ENCODE measurements around the gene KCNQ1. TPM values are rescaled to one million over a fixed set of nuclear protein-coding genes. Genes with fewer than 3 reads are reported as not detected.

KCNQ1 gene
- total and polyA plus RNA-seq, 9 of the 15 experiments (the other 6 are each of a cell fraction or from before 2014, with no cell fraction given), result 0.44 TPM; not detected in 8

GRCh38 chr11:2878782-2879181 lies 434.0 kb downstream of the KCNQ1 start:
- intact Hi-C loops (cut with micrococcal nuclease) (no loop called here), in situ Hi-C loops (cut with MboI) (no loop called here)
- no TSS peak for BruUV-seq (replicated peaks)
- peaks cover 0 to 25% of the 10 kb centered on the region in 2 experiments; a peak in 3 of 5 replicates for H3K4me1 ChIP-seq (replicated peaks in 1 of 2; ENCODE audit: control insufficient read depth in 2 of 2, insufficient read depth in 2 of 2, low read length in 2 of 2)
- FAIRE-seq (no peak), ATAC-seq (no peak), DNase-seq (ENCODE audit: extremely low read depth in 1 of 4, low spot score in 3 of 4) (no peak)
- TF ChIP-seq KLF6 (CRISPR knock-in tag; IDR thresholded peaks at IDR 0.05; ENCODE audit: borderline replicate concordance) (no peak), CBX3 (IDR thresholded peaks at IDR 0.05; ENCODE audit: borderline replicate concordance in 1 of 2, low read length in 2 of 2) (peak in 1 of 2 experiments; percentile 66; a peak in 1 of 3 replicates), CSDE1 (IDR thresholded peaks at IDR 0.05) (no peak), THAP12 (CRISPR knock-in tag; IDR thresholded peaks at IDR 0.05) (no peak), HINFP (tag; conservative IDR thresholded peaks at IDR 0.05; ENCODE audit: low read depth) (no peak), SAFB2 (IDR thresholded peaks at IDR 0.05; ENCODE audit: borderline replicate concordance, low read depth, low read length, severe bottlenecking) (no peak), NFYB (IDR thresholded peaks at IDR 0.05; ENCODE audit: extremely low read depth, insufficient read length) (no peak), ZKSCAN3 (CRISPR knock-in tag; IDR thresholded peaks at IDR 0.05) (no peak), BCOR (IDR thresholded peaks at IDR 0.05) (peak; percentile 57; the same call in 1 of the 2 replicates), RBM25 (IDR thresholded peaks at IDR 0.05; ENCODE audit: low read depth, low read length, severe bottlenecking) (peak; percentile 20), TRIM28 (IDR thresholded peaks at IDR 0.05) (0 out of 2 replicates have a peak, but pooled peaks have one; percentile 36), KDM1A (IDR thresholded peaks at IDR 0.05) (peak in 1 of 2 experiments; percentile 18; a peak in 1 of 4 replicates), ARHGAP35 (IDR thresholded peaks at IDR 0.05; ENCODE audit: partially characterized antibody) (no peak), ZNF551 (CRISPR knock-in tag; IDR thresholded peaks at IDR 0.05) (no peak), RBM39 (optimal IDR thresholded peaks at IDR 0.05; ENCODE audit: low read depth, low read length) (no peak)
- H3K36me3 ChIP-seq (ENCODE audit: control insufficient read depth, insufficient read depth, low read length), result no peaks in the 10 kb centered on the region
- ChIA-PET CTCF (ENCODE audit: low intra/inter-chr PET ratio) (no interaction called here), POLR2A (no interaction called here)
- H3K27me3 ChIP-seq (ENCODE audit: control insufficient read depth in 2 of 2, insufficient read depth in 2 of 2, low read length in 2 of 2), result peaks cover 0 to 12% of the 10 kb centered on the region in 2 experiments; a peak in 1 of 5 replicates
- H3K79me2 ChIP-seq (ENCODE audit: control insufficient read depth, insufficient read depth, low read length), result no peaks in the 10 kb centered on the region
- H3K4me3 ChIP-seq, result no peak overlapping the region
- H2AFZ ChIP-seq (ENCODE audit: low read depth, low read length), result no peak overlapping the region
- no peaks in the 10 kb centered on the region for H3K9me1 ChIP-seq (ENCODE audit: control insufficient read depth, insufficient read depth, low read length)
- H3K9ac ChIP-seq (ENCODE audit: insufficient read depth in 1 of 2, low read depth in 2 of 2, low read length in 2 of 2), result no peak overlapping the region
- 41% methylated on average over 8 of the region's 8 CpGs for WGBS (ENCODE audit: insufficient coverage, low coverage, missing lambda C conversion rate)
- no peak overlapping the region for H3K27ac ChIP-seq (ENCODE audit: extremely low read depth, low read depth, low read length)
- H4K20me1 ChIP-seq (replicated peaks; ENCODE audit: control insufficient read depth, insufficient read depth, low read length), result no peaks in the 10 kb centered on the region
- H3K9me3 ChIP-seq (replicated peaks; ENCODE audit: control insufficient read depth, insufficient read depth, low read depth, low read length), result peaks cover 6% of the 10 kb centered on the region
- H3K4me2 ChIP-seq (ENCODE audit: insufficient read depth, low read length), result no peak overlapping the region
